Measurements from ENCODE around the gene IL34.

IL34 gene

GRCh38 chr16:70604407-70605282 is 41.7 kb upstream of the IL34 start:
- Histone ChIP-seq H3K4me3 (ENCODE audit: low read length) (no peak overlapping the region), H3K9me2 (replicated peaks; ENCODE audit: insufficient read depth, low read length) (no peaks in the 10 kb centered on the region), H3K4me2 (ENCODE audit: low read depth, low read length) (no peak overlapping the region), H3K9me3 (replicated peaks; ENCODE audit: insufficient read depth, low read length) (no peaks in the 10 kb centered on the region), H3K9ac (ENCODE audit: low read length) (no peak overlapping the region), H3K27ac (ENCODE audit: low read length) (no peak overlapping the region), H3K4me1 (ENCODE audit: low read length) (no peaks in the 10 kb centered on the region), H3K27me3 (replicated peaks; ENCODE audit: insufficient read depth, low read length) (no peaks in the 10 kb centered on the region), H2AFZ (ENCODE audit: low read length) (no peak overlapping the region), H4K20me1 (ENCODE audit: insufficient read depth, low read length) (no peaks in the 10 kb centered on the region), H3F3A (ENCODE audit: insufficient read depth, low read length) (no peaks in the 10 kb centered on the region), H3K36me3 (replicated peaks; ENCODE audit: insufficient read depth, low read length) (no peaks in the 10 kb centered on the region), H3K79me2 (ENCODE audit: low read length) (no peaks in the 10 kb centered on the region)
- no peak for DNase-seq
- no peak for TF ChIP-seq EZH2 (optimal IDR thresholded peaks at IDR 0.05; ENCODE audit: low read depth, low read length)
- TF ChIP-seq EZH2phosphoT487 (IDR thresholded peaks at IDR 0.05; ENCODE audit: low read length): no peak
- no peak for TF ChIP-seq CTCF (IDR thresholded peaks at IDR 0.05; ENCODE audit: low read length)

- Histone ChIP-seq H3K9me2 (replicated peaks; ENCODE audit: insufficient read depth, low read length) (no peaks in the 10 kb centered on the region), H3K79me2 (ENCODE audit: low read length) (no peaks in the 10 kb centered on the region), H3F3A (ENCODE audit: insufficient read depth, low read length) (no peaks in the 10 kb centered on the region), H2AFZ (ENCODE audit: low read length) (no peak overlapping the region), H3K27me3 (replicated peaks; ENCODE audit: insufficient read depth, low read length) (no peaks in the 10 kb centered on the region), H3K27ac (ENCODE audit: low read length) (no peak overlapping the region), H3K4me1 (ENCODE audit: low read length) (no peaks in the 10 kb centered on the region), H3K9ac (ENCODE audit: low read length) (no peak overlapping the region), H3K36me3 (replicated peaks; ENCODE audit: insufficient read depth, low read length) (no peaks in the 10 kb centered on the region), H4K20me1 (ENCODE audit: insufficient read depth, low read length) (no peaks in the 10 kb centered on the region), H3K4me3 (ENCODE audit: low read length) (no peak overlapping the region), H3K4me2 (ENCODE audit: low read depth, low read length) (no peak overlapping the region), H3K9me3 (replicated peaks; ENCODE audit: insufficient read depth, low read length) (no peaks in the 10 kb centered on the region)
- no peak for TF ChIP-seq CTCF (IDR thresholded peaks at IDR 0.05; ENCODE audit: low read length)
- no peak for TF ChIP-seq EZH2 (optimal IDR thresholded peaks at IDR 0.05; ENCODE audit: low read depth, low read length)
- no peak for TF ChIP-seq EZH2phosphoT487 (IDR thresholded peaks at IDR 0.05; ENCODE audit: low read length)
- DNase-seq: no peak
Measured at GRCh38 chr16:70605283-70605657, 41.1 kb upstream of the IL34 start.

DNA sequence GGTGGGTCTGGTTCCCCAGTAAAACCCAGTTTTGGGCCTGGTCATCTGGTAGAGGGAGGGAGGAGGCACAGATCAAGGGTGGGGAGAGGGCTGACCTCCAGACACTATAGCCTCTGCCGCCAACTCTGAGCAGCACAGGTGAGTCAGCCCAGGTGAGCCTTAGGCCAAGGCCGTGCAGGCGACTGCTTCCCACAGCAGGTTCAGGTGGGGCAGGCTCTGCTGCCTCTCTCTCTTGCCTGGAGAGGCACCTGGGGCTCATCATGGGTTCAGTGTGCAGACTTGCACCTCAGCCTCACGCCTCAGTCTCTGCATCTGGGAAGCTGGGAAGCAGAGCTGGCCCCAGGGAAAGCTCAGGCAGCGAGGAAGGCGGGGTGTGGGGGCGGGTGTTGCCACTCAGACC is 37.8 kb upstream of the IL34 start:
- no peak for DNase-seq
- H3K9me3 ChIP-seq (replicated peaks; ENCODE audit: insufficient read depth, low read length): no peaks in the 10 kb centered on the region
- TF ChIP-seq EZH2 (optimal IDR thresholded peaks at IDR 0.05; ENCODE audit: low read depth, low read length) (no peak), EZH2phosphoT487 (IDR thresholded peaks at IDR 0.05; ENCODE audit: low read length) (no peak), CTCF (IDR thresholded peaks at IDR 0.05; ENCODE audit: low read length) (no peak)
- H3K27me3 ChIP-seq (replicated peaks; ENCODE audit: insufficient read depth, low read length): no peaks in the 10 kb centered on the region
- H3K79me2 ChIP-seq (ENCODE audit: low read length): no peaks in the 10 kb centered on the region
- H3K9ac ChIP-seq (ENCODE audit: low read length): no peak overlapping the region
- no peaks in the 10 kb centered on the region for H4K20me1 ChIP-seq (ENCODE audit: insufficient read depth, low read length)
- H3K4me1 ChIP-seq (ENCODE audit: low read length): no peaks in the 10 kb centered on the region
- no peak overlapping the region for H3K4me3 ChIP-seq (ENCODE audit: low read length)
- H2AFZ ChIP-seq (ENCODE audit: low read length): no peak overlapping the region
- no peaks in the 10 kb centered on the region for H3F3A ChIP-seq (ENCODE audit: insufficient read depth, low read length)
- H3K27ac ChIP-seq (ENCODE audit: low read length): no peak overlapping the region
- H3K36me3 ChIP-seq (replicated peaks; ENCODE audit: insufficient read depth, low read length): no peaks in the 10 kb centered on the region
- no peaks in the 10 kb centered on the region for H3K9me2 ChIP-seq (replicated peaks; ENCODE audit: insufficient read depth, low read length)
- no peak overlapping the region for H3K4me2 ChIP-seq (ENCODE audit: low read depth, low read length)
